Skeletal muscle cell (primary cell): Measurements from ENCODE around the gene SCN4A.
"Not testable (repeated sequence)": the region's sequence is repeated elsewhere in the genome, so short reads cannot be mapped to it uniquely, and the experiment has no call there.

Experiments
- DNase-seq: peaks from one replicate; pipeline ENCODE4 v3.0.0-alpha.2; 2010; ENCODE audit warnings: low read depth
- H3K4me3 ChIP-seq: 2 replicates; pipeline ENCODE4 v1.5.1; 2011; ENCODE audit warnings: low read depth, mild to moderate bottlenecking, control low read depth, low read length, moderate library complexity

Gene SCN4A

GRCh38 chr17:63926164-63926563 lies 46.6 kb downstream of the SCN4A start:
- H3K4me3 ChIP-seq, result no peak overlapping the region
- DNase-seq, result no peak

GRCh38 chr17:63925615-63926014 lies 47.1 kb downstream of the SCN4A start:
- H3K4me3 ChIP-seq, result no peak overlapping the region
- no peak for DNase-seq

GRCh38 chr17:63922402-63922801 lies 50.3 kb downstream of the SCN4A start:
- DNase-seq, H3K4me3 ChIP-seq: not testable (repeated sequence)

GRCh38 chr17:63920779-63921178 lies 51.9 kb downstream of the SCN4A start:
- not testable (repeated sequence) for H3K4me3 ChIP-seq, DNase-seq

- H3K4me3 ChIP-seq, DNase-seq: not testable (repeated sequence)
Measured at GRCh38 chr17:63920050-63920449, 52.7 kb downstream of the SCN4A start.

GRCh38 chr17:63919311-63919723 lies 53.4 kb downstream of the SCN4A start:
- H3K4me3 ChIP-seq, result no peak overlapping the region
- no peak for DNase-seq

- DNase-seq, result not testable (repeated sequence)
Measured at GRCh38 chr17:63918789-63919305, 53.9 kb downstream of the SCN4A start, which contains the start of gene GH1. Gene GH1 (minus strand): TSS chr17:63918839. CDS start chr17:63918776, 63 bp downstream.

GRCh38 chr17:63918305-63918704 lies 54.4 kb downstream of the SCN4A start:
- DNase-seq, result no peak
- no peak overlapping the region for H3K4me3 ChIP-seq

More at GRCh38 chr17:63918789-63919305, 53.9 kb downstream of the SCN4A start, which contains the start of gene GH1:
- H3K4me3 ChIP-seq, result not testable (repeated sequence)

GRCh38 chr17:63917646-63918045 lies 55.1 kb downstream of the SCN4A start:
- no peak overlapping the region for H3K4me3 ChIP-seq

GRCh38 chr17:63917206-63917605 lies 55.5 kb downstream of the SCN4A start:
- DNase-seq, H3K4me3 ChIP-seq: not testable (repeated sequence)

More at GRCh38 chr17:63917646-63918045, 55.1 kb downstream of the SCN4A start:
- no peak for DNase-seq

- DNase-seq, result no peak
- no peak overlapping the region for H3K4me3 ChIP-seq
Measured at GRCh38 chr17:63916566-63917185, 56.0 kb downstream of the SCN4A start.

GRCh38 chr17:63915753-63916152 lies 57.0 kb downstream of the SCN4A start:
- DNase-seq, H3K4me3 ChIP-seq: not testable (repeated sequence)

GRCh38 chr17:63914471-63914870 lies 58.2 kb downstream of the SCN4A start:
- no peak for DNase-seq
- no peak overlapping the region for H3K4me3 ChIP-seq

- no peak overlapping the region for H3K4me3 ChIP-seq
- no peak for DNase-seq
Measured at GRCh38 chr17:63911657-63912100, 61.0 kb downstream of the SCN4A start.

GRCh38 chr17:63911041-63911635 lies 61.6 kb downstream of the SCN4A start, which contains the start of gene CSHL1:
Gene CSHL1 (minus strand): TSS chr17:63911258. CDS start chr17:63911196, 62 bp downstream.
- DNase-seq, result no peak
- H3K4me3 ChIP-seq, result no peak within 1 kb of the TSS

GRCh38 chr17:63910096-63910495 lies 62.6 kb downstream of the SCN4A start:
- DNase-seq, result no peak
- H3K4me3 ChIP-seq, result no peak overlapping the region

GRCh38 chr17:63909586-63909985 lies 63.1 kb downstream of the SCN4A start:
- H3K4me3 ChIP-seq, DNase-seq: not testable (repeated sequence)

GRCh38 chr17:63907161-63907778 lies 65.4 kb downstream of the SCN4A start:
- not testable (repeated sequence) for DNase-seq, H3K4me3 ChIP-seq

GRCh38 chr17:63904796-63905195 lies 67.9 kb downstream of the SCN4A start:
- not testable (repeated sequence) for DNase-seq, H3K4me3 ChIP-seq

- not testable (repeated sequence) for H3K4me3 ChIP-seq, DNase-seq
Measured at GRCh38 chr17:63903787-63904201, 68.9 kb downstream of the SCN4A start.
